ENCODE measurements around the gene TDRD6.
"Not testable (repeated sequence)": the region's sequence is repeated elsewhere in the genome, so short reads cannot be mapped to it uniquely, and the experiment has no call there.

The TDRD6 gene

GRCh38 chr6:46687619-46688097 lies at the start of gene TDRD6:
Gene TDRD6, plus strand, starts transcription at chr6:46687885. Its CDS starts 244 bp downstream, at chr6:46688129.
- no peak for DNase-seq (ENCODE audit: low read depth in 2 of 2)

GRCh38 chr6:46637933-46638332 lies 49.8 kb upstream of the TDRD6 start:
- no peak for DNase-seq (ENCODE audit: low read depth in 2 of 2)

GRCh38 chr6:46638650-46639049 lies 49.0 kb upstream of the TDRD6 start:
- no peak for DNase-seq (ENCODE audit: low read depth in 2 of 2)

- no peak for DNase-seq (ENCODE audit: low read depth in 2 of 2)
Observed at GRCh38 chr6:46642928-46643751, 44.5 kb upstream of the TDRD6 start.

GRCh38 chr6:46645265-46645664 lies 42.4 kb upstream of the TDRD6 start:
- no peak for DNase-seq (ENCODE audit: low read depth in 2 of 2)

GRCh38 chr6:46648108-46648507 lies 39.6 kb upstream of the TDRD6 start:
- not testable (repeated sequence) for DNase-seq (ENCODE audit: low read depth in 2 of 2)

GRCh38 chr6:46648869-46649492 lies 38.7 kb upstream of the TDRD6 start:
- no peak for DNase-seq (ENCODE audit: low read depth in 2 of 2)

GRCh38 chr6:46651006-46651405 lies 36.7 kb upstream of the TDRD6 start:
- no peak for DNase-seq (ENCODE audit: low read depth in 2 of 2)

- DNase-seq (ENCODE audit: low read depth in 2 of 2), result no peak
Observed at GRCh38 chr6:46651816-46652215, 35.9 kb upstream of the TDRD6 start.

GRCh38 chr6:46652232-46652602 lies 35.5 kb upstream of the TDRD6 start:
- no peak for DNase-seq (ENCODE audit: low read depth in 2 of 2)

GRCh38 chr6:46652603-46653438 lies 34.9 kb upstream of the TDRD6 start, which contains the start of the genes CYP39A1 and SLC25A27:
Gene CYP39A1, minus strand, starts transcription at chr6:46652818. Its CDS starts 236 bp downstream, at chr6:46652582.
Gene SLC25A27, plus strand, starts transcription at chr6:46652975. Its CDS starts 218 bp downstream, at chr6:46653193.
- DNase-seq (ENCODE audit: low read depth in 2 of 2), result peak; percentile 54 to 58

- DNase-seq (ENCODE audit: low read depth in 2 of 2), result no peak
Observed at GRCh38 chr6:46653439-46654195, 34.1 kb upstream of the TDRD6 start.

GRCh38 chr6:46655803-46656202 lies 31.9 kb upstream of the TDRD6 start:
- no peak for DNase-seq (ENCODE audit: low read depth in 2 of 2)

- DNase-seq (ENCODE audit: low read depth in 2 of 2), result no peak
Observed at GRCh38 chr6:46657642-46658041, 30.0 kb upstream of the TDRD6 start.

GRCh38 chr6:46661483-46661882 lies 26.2 kb upstream of the TDRD6 start:
- DNase-seq (ENCODE audit: low read depth in 2 of 2), result no peak

- DNase-seq (ENCODE audit: low read depth in 2 of 2), result no peak
Observed at GRCh38 chr6:46667377-46667776, 20.3 kb upstream of the TDRD6 start.

GRCh38 chr6:46674410-46674809 lies 13.3 kb upstream of the TDRD6 start:
- no peak for DNase-seq (ENCODE audit: low read depth in 2 of 2)

- no peak for DNase-seq (ENCODE audit: low read depth in 2 of 2)
Observed at GRCh38 chr6:46676604-46677313, 10.9 kb upstream of the TDRD6 start.

- DNase-seq (ENCODE audit: low read depth in 2 of 2), result no peak
Observed at GRCh38 chr6:46677314-46677654, 10.4 kb upstream of the TDRD6 start.

GRCh38 chr6:46684771-46685170 lies 2.9 kb upstream of the TDRD6 start:
- DNase-seq (ENCODE audit: low read depth in 2 of 2), result no peak
